ENCODE results near the gene GYS2. TPM values are rescaled to one million over a fixed set of nuclear protein-coding genes. Genes with fewer than 3 reads are reported as not detected.
A peak's percentile ranks its signal among the peaks of the same experiment; 100 is the strongest.

Gene GYS2
- total RNA-seq, result 0.98 TPM

- DNase-seq (ENCODE audit: extremely low spot score in 2 of 2), result no peak
- no peaks in the 10 kb centered on the region for H3K4me1 ChIP-seq
- H3K27me3 ChIP-seq, result no peaks in the 10 kb centered on the region
- intact Hi-C loops (cut with DNase I), result loop anchor here (10.0 kb wide), 1 partner anchor 80 kb away; no protein-coding TSS in a partner anchor
- H3K27ac ChIP-seq, result no peak within 1 kb of the TSS
- TF ChIP-seq POLR2AphosphoS5 (IDR thresholded peaks at IDR 0.05; ENCODE audit: insufficient read depth in 1 of 2, low read depth in 1 of 2), result no peak
- TF ChIP-seq POLR2A (IDR thresholded peaks at IDR 0.05), result no peak
- TF ChIP-seq, protein P1, sequence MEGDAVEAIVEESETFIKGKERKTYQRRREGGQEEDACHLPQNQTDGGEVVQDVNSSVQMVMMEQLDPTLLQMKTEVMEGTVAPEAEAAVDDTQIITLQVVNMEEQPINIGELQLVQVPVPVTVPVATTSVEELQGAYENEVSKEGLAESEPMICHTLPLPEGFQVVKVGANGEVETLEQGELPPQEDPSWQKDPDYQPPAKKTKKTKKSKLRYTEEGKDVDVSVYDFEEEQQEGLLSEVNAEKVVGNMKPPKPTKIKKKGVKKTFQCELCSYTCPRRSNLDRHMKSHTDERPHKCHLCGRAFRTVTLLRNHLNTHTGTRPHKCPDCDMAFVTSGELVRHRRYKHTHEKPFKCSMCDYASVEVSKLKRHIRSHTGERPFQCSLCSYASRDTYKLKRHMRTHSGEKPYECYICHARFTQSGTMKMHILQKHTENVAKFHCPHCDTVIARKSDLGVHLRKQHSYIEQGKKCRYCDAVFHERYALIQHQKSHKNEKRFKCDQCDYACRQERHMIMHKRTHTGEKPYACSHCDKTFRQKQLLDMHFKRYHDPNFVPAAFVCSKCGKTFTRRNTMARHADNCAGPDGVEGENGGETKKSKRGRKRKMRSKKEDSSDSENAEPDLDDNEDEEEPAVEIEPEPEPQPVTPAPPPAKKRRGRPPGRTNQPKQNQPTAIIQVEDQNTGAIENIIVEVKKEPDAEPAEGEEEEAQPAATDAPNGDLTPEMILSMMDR (IDR thresholded peaks at IDR 0.05), result no peak
- H3K36me3 ChIP-seq, result no peaks in the 10 kb centered on the region
- peak within 1 kb of the TSS in 1 of 2 donors; percentile 4 for H3K4me3 ChIP-seq
- no peaks in the 10 kb centered on the region for H3K9me3 ChIP-seq
These were observed at the start of gene GYS2 for GRCh38 chr12:21604245-21605101. Gene GYS2, minus strand, starts transcription at chr12:21604847. Its CDS starts 255 bp downstream, at chr12:21604592.

DNA sequence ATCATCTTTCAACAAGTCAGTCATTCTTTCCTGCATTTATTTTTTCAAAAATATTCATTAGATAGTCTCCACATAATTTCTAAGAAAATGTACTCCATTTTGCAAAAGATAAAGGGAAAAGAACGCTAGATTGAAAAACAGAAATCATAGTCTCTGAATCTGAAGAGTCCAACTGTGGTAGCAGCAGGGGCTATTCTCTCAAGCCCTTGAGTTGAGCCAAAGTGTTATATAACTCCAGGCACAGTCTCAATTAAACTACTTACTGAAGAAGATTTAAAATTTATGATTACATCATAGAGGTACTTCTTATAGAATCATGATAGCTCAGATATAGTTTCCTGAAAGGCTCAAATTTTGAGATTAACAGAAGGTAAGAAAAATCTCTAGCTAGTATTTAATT, 47.2 kb upstream of the GYS2 start:
- Histone ChIP-seq H3K27ac (no peak overlapping the region), H3K36me3 (peaks cover 0 to 29% of the 10 kb centered on the region in 2 donors), H3K4me1 (peaks cover 39% of the 10 kb centered on the region), H3K9me3 (no peaks in the 10 kb centered on the region), H3K4me3 (no peak overlapping the region), H3K27me3 (no peaks in the 10 kb centered on the region)
- intact Hi-C loops (cut with DNase I), result no loop called here
- TF ChIP-seq POLR2AphosphoS5 (IDR thresholded peaks at IDR 0.05; ENCODE audit: insufficient read depth in 1 of 2, low read depth in 1 of 2) (no peak), POLR2A (IDR thresholded peaks at IDR 0.05) (no peak)
- TF ChIP-seq, protein P1 (IDR thresholded peaks at IDR 0.05), result no peak
- no peak for DNase-seq (ENCODE audit: extremely low spot score in 2 of 2)

GRCh38 chr12:21650997-21651396, 46.4 kb upstream of the GYS2 start:
- peaks cover 31% of the 10 kb centered on the region for H3K4me1 ChIP-seq
- intact Hi-C loops (cut with DNase I), result no loop called here
- TF ChIP-seq POLR2A (IDR thresholded peaks at IDR 0.05) (no peak), POLR2AphosphoS5 (IDR thresholded peaks at IDR 0.05; ENCODE audit: insufficient read depth in 1 of 2, low read depth in 1 of 2) (no peak)
- TF ChIP-seq, protein P1 (IDR thresholded peaks at IDR 0.05), result no peak

DNA sequence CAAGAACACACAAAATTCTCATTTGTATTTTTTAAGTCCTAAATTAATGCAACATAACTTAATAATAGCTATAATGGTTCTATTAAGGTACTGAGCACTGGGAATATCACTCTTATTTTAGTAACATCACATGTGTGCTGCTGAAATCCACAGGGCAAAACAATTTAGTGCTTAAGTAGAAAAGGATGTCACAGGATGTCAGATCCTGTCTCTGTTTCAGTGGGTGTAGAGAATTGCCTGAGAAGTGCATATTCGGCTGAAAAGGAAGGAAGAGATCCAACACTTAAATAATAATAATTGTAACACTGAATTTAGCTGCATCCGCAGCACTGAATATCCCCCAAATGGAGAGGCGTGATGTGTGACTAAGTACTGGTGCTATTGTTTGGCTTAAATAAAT, 44.4 kb upstream of the GYS2 start:
- H3K27me3 ChIP-seq, result no peaks in the 10 kb centered on the region
- H3K4me3 ChIP-seq, result no peak overlapping the region
- no peak overlapping the region for H3K27ac ChIP-seq
- no peak for DNase-seq (ENCODE audit: extremely low spot score in 2 of 2)
- TF ChIP-seq, protein P1 (IDR thresholded peaks at IDR 0.05), result no peak
- no peak for TF ChIP-seq POLR2A (IDR thresholded peaks at IDR 0.05)
- TF ChIP-seq POLR2AphosphoS5 (IDR thresholded peaks at IDR 0.05; ENCODE audit: insufficient read depth in 1 of 2, low read depth in 1 of 2), result no peak
- H3K4me1 ChIP-seq, result peaks cover 16% of the 10 kb centered on the region
- H3K36me3 ChIP-seq, result peaks cover 7 to 44% of the 10 kb centered on the region in 2 donors
- intact Hi-C loops (cut with DNase I), result no loop called here
- no peaks in the 10 kb centered on the region for H3K9me3 ChIP-seq

More at GRCh38 chr12:21650997-21651396, 46.4 kb upstream of the GYS2 start:
- no peaks in the 10 kb centered on the region for H3K27me3 ChIP-seq
- peaks cover 4 to 37% of the 10 kb centered on the region in 2 donors for H3K36me3 ChIP-seq
- H3K4me3 ChIP-seq, result no peak overlapping the region
- H3K9me3 ChIP-seq, result no peaks in the 10 kb centered on the region
- H3K27ac ChIP-seq, result no peak overlapping the region
- no peak for DNase-seq (ENCODE audit: extremely low spot score in 2 of 2)

DNA sequence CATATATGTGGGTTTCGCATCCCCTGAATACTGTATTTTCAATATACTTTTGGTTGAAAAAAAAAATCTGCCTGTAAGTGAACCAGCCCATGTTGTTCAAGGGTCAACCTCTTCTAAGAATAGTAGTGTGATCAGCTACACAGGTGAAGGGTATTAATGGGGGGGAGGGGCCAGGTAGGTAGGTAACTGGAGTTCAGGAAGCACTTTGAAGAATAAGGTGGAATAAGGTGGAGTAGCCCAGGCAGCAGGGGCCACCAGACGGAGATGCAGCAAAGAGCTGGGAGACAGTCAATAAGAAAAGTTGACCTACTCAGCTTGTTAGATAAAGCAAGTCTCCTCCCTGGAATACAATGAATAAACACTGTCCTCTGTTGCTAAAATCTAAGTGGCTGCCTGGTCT, 43.7 kb upstream of the GYS2 start:
- H3K36me3 ChIP-seq, result peaks cover 7 to 46% of the 10 kb centered on the region in 2 donors
- TF ChIP-seq, protein P1 (IDR thresholded peaks at IDR 0.05), result no peak
- TF ChIP-seq POLR2AphosphoS5 (IDR thresholded peaks at IDR 0.05; ENCODE audit: insufficient read depth in 1 of 2, low read depth in 1 of 2), result no peak
- no peak for TF ChIP-seq POLR2A (IDR thresholded peaks at IDR 0.05)

More for the DNA sequence above, 43.7 kb upstream of the GYS2 start:
- Histone ChIP-seq H3K27ac (no peak overlapping the region), H3K4me3 (no peak overlapping the region), H3K4me1 (peaks cover 16% of the 10 kb centered on the region), H3K9me3 (no peaks in the 10 kb centered on the region), H3K27me3 (no peaks in the 10 kb centered on the region)
- intact Hi-C loops (cut with DNase I), result no loop called here
- no peak for DNase-seq (ENCODE audit: extremely low spot score in 2 of 2)
